Neural progenitor cell (in vitro differentiated cells): ENCODE results near the gene RPL26. TPM values are rescaled to one million over a fixed set of nuclear protein-coding genes. Genes with fewer than 3 reads are reported as not detected.
"Not testable (repeated sequence)": the region's sequence is repeated elsewhere in the genome, so short reads cannot be mapped to it uniquely, and the experiment has no call there.

Source experiments
- DNase-seq: peaks from one replicate; pipeline ENCODE4 v3.0.0-alpha.2; 2016; ENCODE audit warnings: low spot score
- H2AFZ ChIP-seq: fragments of 200-600 bp; sonication (generic); replicated peaks from 2 replicates; pipeline ENCODE4 v1.6.1; 2016; ENCODE audit warnings: antibody characterized with exemption
- H3F3A ChIP-seq: fragments of 200-600 bp; sonication (generic); 2 replicates; pipeline ENCODE4 v1.6.1; 2016; ENCODE audit warnings: antibody characterized with exemption, low read depth
- H3K27ac ChIP-seq: fragments of 200-600 bp; sonication (generic); 2 replicates; pipeline ENCODE4 v1.5.1; 2016; ENCODE audit warnings: mild to moderate bottlenecking
- H3K27me3 ChIP-seq: fragments of 200-600 bp; sonication (generic); 2 replicates; pipeline ENCODE4 v1.6.1; 2016; ENCODE audit warnings: mild to moderate bottlenecking, moderate library complexity
- H3K36me3 ChIP-seq: fragments of 200-600 bp; sonication (generic); 2 replicates; pipeline ENCODE4 v1.5.1; 2016
- H3K4me1 ChIP-seq: fragments of 200-600 bp; sonication (generic); 2 replicates; pipeline ENCODE4 v1.6.1; 2016; ENCODE audit warnings: mixed run types
- H3K4me2 ChIP-seq: fragments of 200-600 bp; sonication (generic); 2 replicates; pipeline ENCODE4 v1.6.1; 2016
- H3K4me3 ChIP-seq: fragments of 200-600 bp; sonication (generic); 2 replicates; pipeline ENCODE4 v1.5.1; 2016
- H3K79me2 ChIP-seq: fragments of 200-600 bp; sonication (generic); 2 replicates; pipeline ENCODE4 v1.6.1; 2016; ENCODE audit warnings: low read depth
- H3K9ac ChIP-seq: fragments of 200-600 bp; sonication (generic); 2 replicates; pipeline ENCODE4 v1.6.1; 2016
- H3K9me3 ChIP-seq: fragments of 200-600 bp; sonication (generic); 2 replicates; pipeline ENCODE4 v1.5.1; 2016; ENCODE audit warnings: low read depth
- H4K20me1 ChIP-seq: fragments of 200-600 bp; sonication (generic); 2 replicates; pipeline ENCODE4 v1.6.1; 2016; ENCODE audit warnings: low read depth
- H3K27ac Mint-ChIP-seq: 3 replicates; pipeline ENCODE4 v1.8.0; 2021; ENCODE audit warnings: mixed read lengths
- H3K27me3 Mint-ChIP-seq: 2 replicates; pipeline ENCODE4 v1.8.0; 2022; ENCODE audit warnings: low read depth, mild to moderate bottlenecking, inconsistent platforms, moderate library complexity, mixed read lengths; ENCODE audit not compliant: insufficient read depth
- H3K36me3 Mint-ChIP-seq: 3 replicates; pipeline ENCODE4 v1.8.0; 2021; ENCODE audit warnings: mixed read lengths
- H3K4me1 Mint-ChIP-seq: 3 replicates; pipeline ENCODE4 v1.8.0; 2021; ENCODE audit warnings: mixed read lengths
- H3K4me3 Mint-ChIP-seq: 3 replicates; pipeline ENCODE4 v1.8.0; 2021; ENCODE audit warnings: mild to moderate bottlenecking, moderate library complexity, mixed read lengths
- H3K9me3 Mint-ChIP-seq: 3 replicates; pipeline ENCODE4 v1.8.0; 2020; ENCODE audit warnings: mixed read lengths
- CTCF ChIP-seq: fragments of 200-600 bp; sonication (generic); IDR thresholded peaks from 2 replicates; pipeline ENCODE4 v1.5.1; 2017; ENCODE audit warnings: antibody characterized with exemption, mild to moderate bottlenecking
- EZH2 ChIP-seq: fragments of 200-600 bp; sonication (generic); IDR thresholded peaks from 2 replicates; pipeline ENCODE4 v1.6.1; 2017; ENCODE audit warnings: antibody characterized with exemption, mild to moderate bottlenecking, moderate library complexity
- EZH2phosphoT487 ChIP-seq: fragments of 200-600 bp; sonication (generic); IDR thresholded peaks from 2 replicates; pipeline ENCODE4 v1.6.1; 2017; ENCODE audit warnings: antibody characterized with exemption
- total RNA-seq: library from RNA; depleted of rRNA; stranded (reverse); fragments of >200 nt; gene quantifications from 2 replicates; pipeline ENCODE4 v1.2.3, GENCODE V29; 2015; ENCODE audit warnings: low replicate concordance

RPL26 gene
- total RNA-seq, 1 donor from 2014 or later, result 8,768 TPM

GRCh38 chr17:8357910-8358309, 25.1 kb downstream of the RPL26 start:
- no peak for DNase-seq
- no peak overlapping the region for H3K27ac Mint-ChIP-seq
- no peak overlapping the region for H3K4me3 Mint-ChIP-seq
- peaks cover 6% of the 10 kb centered on the region for H3K36me3 Mint-ChIP-seq
- Histone ChIP-seq H3K4me3 (no peak overlapping the region), H3K27me3 (no peaks in the 10 kb centered on the region), H3F3A (no peaks in the 10 kb centered on the region), H3K9me3 (no peaks in the 10 kb centered on the region), H3K9ac (no peak overlapping the region), H3K27ac (no peak overlapping the region), H3K36me3 (no peaks in the 10 kb centered on the region), H3K79me2 (no peaks in the 10 kb centered on the region), H2AFZ (no peak overlapping the region), H4K20me1 (no peaks in the 10 kb centered on the region), H3K4me2 (no peak overlapping the region), H3K4me1 (no peaks in the 10 kb centered on the region)
- peaks cover 9% of the 10 kb centered on the region for H3K4me1 Mint-ChIP-seq
- TF ChIP-seq CTCF (no peak), EZH2 (no peak), EZH2phosphoT487 (no peak)
- H3K9me3 Mint-ChIP-seq, result peaks cover 2% of the 10 kb centered on the region
- no peaks in the 10 kb centered on the region for H3K27me3 Mint-ChIP-seq

GRCh38 chr17:8354236-8354635, 28.8 kb downstream of the RPL26 start:
- peaks cover 5% of the 10 kb centered on the region for H3K36me3 Mint-ChIP-seq
- Histone ChIP-seq H3K9ac (no peak overlapping the region), H3K4me2 (no peak overlapping the region), H2AFZ (no peak overlapping the region), H3K36me3 (no peaks in the 10 kb centered on the region), H3F3A (no peaks in the 10 kb centered on the region), H4K20me1 (no peaks in the 10 kb centered on the region), H3K27ac (no peak overlapping the region), H3K9me3 (no peaks in the 10 kb centered on the region), H3K79me2 (no peaks in the 10 kb centered on the region), H3K27me3 (no peaks in the 10 kb centered on the region), H3K4me1 (no peaks in the 10 kb centered on the region), H3K4me3 (no peak overlapping the region)
- peaks cover 4% of the 10 kb centered on the region for H3K4me1 Mint-ChIP-seq
- DNase-seq, result no peak
- no peak overlapping the region for H3K27ac Mint-ChIP-seq
- H3K9me3 Mint-ChIP-seq, result peaks cover 2% of the 10 kb centered on the region
- TF ChIP-seq CTCF (no peak), EZH2phosphoT487 (no peak), EZH2 (no peak)
- H3K4me3 Mint-ChIP-seq, result no peak overlapping the region
- no peaks in the 10 kb centered on the region for H3K27me3 Mint-ChIP-seq

GRCh38 chr17:8353736-8354135, 29.3 kb downstream of the RPL26 start:
- Mint-ChIP-seq H3K36me3 (peaks cover 5% of the 10 kb centered on the region), H3K4me3 (no peak overlapping the region), H3K9me3 (peaks cover 2% of the 10 kb centered on the region), H3K4me1 (peaks cover 4% of the 10 kb centered on the region), H3K27ac (no peak overlapping the region), H3K27me3 (no peaks in the 10 kb centered on the region)
- TF ChIP-seq CTCF (no peak), EZH2 (no peak), EZH2phosphoT487 (no peak)
- Histone ChIP-seq H3K27ac (no peak overlapping the region), H2AFZ (no peak overlapping the region), H3K27me3 (no peaks in the 10 kb centered on the region), H3K36me3 (no peaks in the 10 kb centered on the region), H3K9ac (no peak overlapping the region), H4K20me1 (no peaks in the 10 kb centered on the region), H3K9me3 (no peaks in the 10 kb centered on the region), H3K4me1 (no peaks in the 10 kb centered on the region), H3K4me2 (no peak overlapping the region), H3K4me3 (no peak overlapping the region), H3F3A (no peaks in the 10 kb centered on the region), H3K79me2 (no peaks in the 10 kb centered on the region)
- DNase-seq, result no peak

GRCh38 chr17:8350339-8350738, 32.7 kb downstream of the RPL26 start:
- TF ChIP-seq EZH2, result no peak
- no peak for TF ChIP-seq CTCF
- no peak for TF ChIP-seq EZH2phosphoT487
- H3K9ac ChIP-seq, result no peak overlapping the region
- no peaks in the 10 kb centered on the region for H3K36me3 ChIP-seq
- Mint-ChIP-seq H3K27ac (no peak overlapping the region), H3K4me1 (peaks cover 4% of the 10 kb centered on the region), H3K9me3 (peaks cover 3% of the 10 kb centered on the region), H3K4me3 (no peak overlapping the region), H3K27me3 (peaks cover 2% of the 10 kb centered on the region), H3K36me3 (no peaks in the 10 kb centered on the region)
- H3K79me2 ChIP-seq, result no peaks in the 10 kb centered on the region
- DNase-seq, result no peak
- H3K9me3 ChIP-seq, result no peaks in the 10 kb centered on the region
- no peak overlapping the region for H2AFZ ChIP-seq
- no peaks in the 10 kb centered on the region for H3K27me3 ChIP-seq
- H4K20me1 ChIP-seq, result no peaks in the 10 kb centered on the region
- no peaks in the 10 kb centered on the region for H3F3A ChIP-seq
- no peaks in the 10 kb centered on the region for H3K4me1 ChIP-seq
- no peak overlapping the region for H3K27ac ChIP-seq
- no peak overlapping the region for H3K4me2 ChIP-seq
- no peak overlapping the region for H3K4me3 ChIP-seq

- not testable (repeated sequence) for H3K9ac ChIP-seq, H3K9me3 Mint-ChIP-seq, H3K4me3 ChIP-seq, H3K27ac Mint-ChIP-seq, DNase-seq, H3K4me2 ChIP-seq, H3K79me2 ChIP-seq, H3K4me1 Mint-ChIP-seq, H3K27ac ChIP-seq, H3K27me3 Mint-ChIP-seq, H3K4me3 Mint-ChIP-seq, H4K20me1 ChIP-seq, H3K36me3 ChIP-seq, H3K36me3 Mint-ChIP-seq, H3K4me1 ChIP-seq, H3K27me3 ChIP-seq, H3K9me3 ChIP-seq, H3F3A ChIP-seq
- H2AFZ ChIP-seq, result peak overlapping the region; percentile 17
Measured at GRCh38 chr17:8347001-8347400, 36.0 kb downstream of the RPL26 start.
